ENCODE data around the gene TSC1.

The TSC1 gene

GRCh38 chr9:132888151-132888550 lies 56.3 kb downstream of the TSC1 start:
- DNase-seq (ENCODE audit: low read depth in 2 of 2), result no peak

- DNase-seq (ENCODE audit: low read depth in 2 of 2), result no peak
Measured at GRCh38 chr9:132887181-132888120, 57.0 kb downstream of the TSC1 start.

GRCh38 chr9:132886334-132886725 lies 58.1 kb downstream of the TSC1 start:
- no peak for DNase-seq (ENCODE audit: low read depth in 2 of 2)

GRCh38 chr9:132885720-132886333 lies 58.6 kb downstream of the TSC1 start:
- DNase-seq (ENCODE audit: low read depth in 2 of 2), result no peak

GRCh38 chr9:132883349-132884294 lies 60.8 kb downstream of the TSC1 start:
- DNase-seq (ENCODE audit: low read depth in 2 of 2), result no peak

- no peak for DNase-seq (ENCODE audit: low read depth in 2 of 2)
Measured at GRCh38 chr9:132882616-132883015, 61.8 kb downstream of the TSC1 start.

GRCh38 chr9:132881826-132882225 lies 62.6 kb downstream of the TSC1 start:
- no peak for DNase-seq (ENCODE audit: low read depth in 2 of 2)

- no peak for DNase-seq (ENCODE audit: low read depth in 2 of 2)
Measured at GRCh38 chr9:132880324-132880661, 64.1 kb downstream of the TSC1 start.

- no peak for DNase-seq (ENCODE audit: low read depth in 2 of 2)
Measured at GRCh38 chr9:132879457-132880323, 64.7 kb downstream of the TSC1 start.

- no peak for DNase-seq (ENCODE audit: low read depth in 2 of 2)
Measured at GRCh38 chr9:132878695-132879456, 65.5 kb downstream of the TSC1 start, which contains the start of gene SPACA9. Gene SPACA9, plus strand, starts transcription at chr9:132878898. Its CDS starts 5,050 bp downstream, at chr9:132883948.

- DNase-seq (ENCODE audit: low read depth in 2 of 2), result peak; percentile 37 to 53
Measured at GRCh38 chr9:132877824-132878694, 66.4 kb downstream of the TSC1 start, which contains the start of gene AK8. Gene AK8, minus strand, starts transcription at chr9:132878284. Its CDS starts 29 bp downstream, at chr9:132878255.

- no peak for DNase-seq (ENCODE audit: low read depth in 2 of 2)
Measured at GRCh38 chr9:132877458-132877823, 67.0 kb downstream of the TSC1 start.

- no peak for DNase-seq (ENCODE audit: low read depth in 2 of 2)
Measured at GRCh38 chr9:132876849-132877248, 67.6 kb downstream of the TSC1 start.

GRCh38 chr9:132875159-132875558 lies 69.3 kb downstream of the TSC1 start:
- no peak for DNase-seq (ENCODE audit: low read depth in 2 of 2)

GRCh38 chr9:132873403-132873802 lies 71.0 kb downstream of the TSC1 start:
- DNase-seq (ENCODE audit: low read depth in 2 of 2), result no peak

GRCh38 chr9:132869266-132869665 lies 75.2 kb downstream of the TSC1 start:
- no peak for DNase-seq (ENCODE audit: low read depth in 2 of 2)

- DNase-seq (ENCODE audit: low read depth in 2 of 2), result no peak
Measured at GRCh38 chr9:132866898-132867297, 77.5 kb downstream of the TSC1 start.

- no peak for DNase-seq (ENCODE audit: low read depth in 2 of 2)
Measured at GRCh38 chr9:132864691-132865090, 79.7 kb downstream of the TSC1 start.

- DNase-seq (ENCODE audit: low read depth in 2 of 2), result no peak
Measured at GRCh38 chr9:132864277-132864676, 80.1 kb downstream of the TSC1 start.

Data from stimulated activated CD4-positive, alpha-beta T cell treated with anti-CD3 and anti-CD28 coated beads, Interleukin-1b, Interleukin-23, amount 100 ng/mL, for 1 hour (primary cell).